Activated T-helper 9 cell treated with anti-CD3 and anti-CD28 coated beads, Interleukin-2, amount 50 U/mL, for 16 hours (primary cell): ENCODE results near the gene LRRC8A.
"Not testable (repeated sequence)": the region's sequence is repeated elsewhere in the genome, so short reads cannot be mapped to it uniquely, and the experiment has no call there.

Experiments used
- DNase-seq: peaks from one replicate; pipeline ENCODE4 v3.0.0-alpha.2; 2020; ENCODE audit warnings: low read depth

Gene LRRC8A

GRCh38 chr9:128870128-128870940 lies 11.6 kb upstream of the LRRC8A start:
- DNase-seq = no peak

DNA sequence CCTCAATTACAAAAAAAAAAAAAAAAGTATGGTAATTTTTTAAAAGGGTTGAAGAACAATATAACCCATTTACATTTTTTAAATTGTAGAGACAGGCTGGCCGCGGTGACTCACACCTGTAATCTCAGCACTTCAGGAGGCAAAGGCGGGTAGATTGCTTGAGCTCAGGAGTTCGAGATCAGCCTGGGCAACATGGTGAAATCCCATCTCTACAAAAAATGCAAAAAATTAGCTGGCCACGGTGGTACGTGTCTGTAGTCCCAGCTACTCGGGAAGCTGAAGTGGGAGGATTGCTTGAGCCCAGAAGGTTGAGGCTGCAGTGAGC lies 11.0 kb upstream of the LRRC8A start:
- DNase-seq = not testable (repeated sequence)

DNA sequence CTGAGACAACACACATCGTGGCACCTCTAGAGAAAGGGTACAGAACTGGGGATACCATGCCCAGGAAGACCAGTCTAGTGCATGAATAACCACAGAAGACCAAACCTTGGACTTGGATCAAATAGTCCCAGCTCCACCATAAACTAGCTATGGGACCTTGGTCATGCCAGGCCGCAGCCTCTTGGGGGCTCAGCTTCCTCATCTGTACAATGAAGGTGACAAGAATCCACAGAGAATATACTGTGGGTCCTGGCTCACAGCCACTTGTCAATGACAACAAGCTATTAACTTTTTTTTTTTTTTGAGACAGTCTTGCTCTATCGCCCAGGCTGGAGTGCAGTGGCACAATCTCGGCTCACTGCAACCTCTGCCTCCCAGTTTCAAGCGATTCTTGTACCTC lies 4.1 kb upstream of the LRRC8A start:
- DNase-seq = no peak

- DNase-seq = no peak
These were observed 1.0 kb downstream of the LRRC8A start for GRCh38 chr9:128882677-128883603.

DNA sequence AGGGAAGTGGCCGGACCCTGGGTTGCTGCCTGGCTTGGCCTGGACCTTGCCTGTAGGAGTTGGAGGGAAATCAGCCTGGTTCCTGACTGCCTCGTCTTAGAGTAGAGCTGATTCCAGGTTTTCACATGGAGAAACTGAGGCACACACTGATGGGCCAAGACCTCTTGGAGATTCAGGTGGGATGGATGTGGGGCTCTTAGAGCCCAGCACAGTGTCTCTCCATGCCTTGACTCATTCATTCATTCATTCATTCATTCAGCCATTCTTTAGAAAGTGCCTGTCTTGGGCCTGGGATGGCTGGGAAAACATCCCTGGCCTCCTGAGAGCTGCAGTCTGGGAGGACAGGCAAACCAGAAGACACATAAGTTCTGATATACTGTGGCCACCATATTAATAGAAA lies 2.2 kb downstream of the LRRC8A start:
- no peak for DNase-seq

DNA sequence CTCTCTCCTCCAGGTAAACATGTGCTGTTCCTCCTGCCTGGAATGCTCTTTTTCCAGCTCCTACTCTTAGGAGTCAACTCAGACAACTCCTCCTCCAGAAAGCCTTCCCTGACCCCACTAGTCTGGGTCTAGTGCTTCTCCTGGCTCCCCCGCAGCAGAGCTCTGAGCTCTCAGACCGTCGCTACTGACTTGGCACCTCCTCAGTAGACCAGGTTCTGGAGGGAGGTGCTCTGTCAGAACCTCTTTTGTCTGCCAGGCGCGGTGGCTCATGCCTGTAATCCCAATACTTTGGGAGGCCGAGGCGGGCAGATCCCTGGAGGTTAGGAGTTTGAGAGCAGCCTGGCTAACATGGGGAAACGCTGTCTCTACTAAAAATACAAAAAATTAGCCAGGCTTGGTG lies 3.4 kb downstream of the LRRC8A start:
- DNase-seq = no peak

- no peak for DNase-seq
These were observed 3.9 kb downstream of the LRRC8A start for GRCh38 chr9:128885798-128886197.

- DNase-seq = no peak
These were observed 4.4 kb downstream of the LRRC8A start for GRCh38 chr9:128886211-128886891.

GRCh38 chr9:128887049-128887448 lies 5.1 kb downstream of the LRRC8A start:
- DNase-seq = no peak

DNA sequence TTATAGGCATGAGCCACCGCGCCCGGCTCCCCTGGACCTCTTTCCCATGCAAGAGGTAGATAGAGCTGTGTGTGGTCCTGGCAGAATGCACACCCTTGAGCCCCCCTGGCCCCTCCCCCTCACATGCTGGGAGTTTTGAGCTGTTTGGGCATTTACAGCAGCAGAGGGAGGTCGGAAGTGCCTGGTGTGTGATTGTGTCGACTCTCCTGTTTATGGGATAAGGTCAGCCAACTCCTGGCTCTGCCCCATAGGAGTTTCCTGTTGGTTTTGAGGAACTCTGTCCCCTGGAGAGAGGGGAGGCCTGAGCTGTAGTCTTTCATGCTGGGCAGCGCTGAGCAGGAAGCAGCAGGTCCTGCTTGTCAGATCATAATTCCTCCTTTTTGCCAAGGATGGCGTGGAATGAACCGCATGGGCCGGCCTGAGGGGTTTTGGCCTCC lies 6.0 kb downstream of the LRRC8A start:
- DNase-seq = no peak

GRCh38 chr9:128891321-128892220 lies 9.6 kb downstream of the LRRC8A start:
- DNase-seq = no peak

DNA sequence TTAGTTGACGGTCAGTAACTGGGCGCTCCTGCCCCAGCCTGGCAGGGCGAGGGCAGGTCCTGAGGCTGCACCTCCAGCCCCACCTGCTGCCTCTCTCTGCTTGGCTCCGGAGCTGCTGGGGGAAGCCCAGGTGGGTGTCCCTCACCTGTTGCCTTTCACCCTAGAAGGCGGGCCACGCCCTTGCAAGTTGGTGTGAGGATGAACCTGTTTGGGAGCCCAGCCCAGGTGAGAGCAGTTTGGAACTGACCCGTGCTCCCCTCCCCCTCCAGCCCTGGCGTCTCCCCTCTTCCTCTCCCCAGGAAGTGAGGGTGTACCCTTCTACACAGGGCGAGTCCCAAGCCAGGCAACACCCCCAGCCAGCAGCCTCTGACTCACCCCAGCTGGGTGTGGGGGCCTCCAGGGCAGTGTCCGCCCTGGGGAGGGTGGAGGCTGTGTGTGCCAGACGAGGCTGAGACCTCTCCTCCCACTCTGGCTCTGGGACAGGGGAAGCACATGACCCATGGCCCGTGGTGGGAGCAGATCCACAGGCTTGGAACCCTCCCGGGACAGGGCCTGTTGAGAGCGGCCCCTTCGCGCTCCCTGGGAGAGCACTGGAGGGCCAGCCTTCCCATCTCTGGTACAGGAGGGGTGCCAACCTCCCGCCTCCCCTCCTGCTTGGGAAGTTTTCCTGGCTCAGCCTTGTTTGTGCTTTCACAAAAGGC lies 10.4 kb downstream of the LRRC8A start:
- DNase-seq = no peak

- DNase-seq = no peak
These were observed 11.4 kb downstream of the LRRC8A start for GRCh38 chr9:128893354-128893753.

DNA sequence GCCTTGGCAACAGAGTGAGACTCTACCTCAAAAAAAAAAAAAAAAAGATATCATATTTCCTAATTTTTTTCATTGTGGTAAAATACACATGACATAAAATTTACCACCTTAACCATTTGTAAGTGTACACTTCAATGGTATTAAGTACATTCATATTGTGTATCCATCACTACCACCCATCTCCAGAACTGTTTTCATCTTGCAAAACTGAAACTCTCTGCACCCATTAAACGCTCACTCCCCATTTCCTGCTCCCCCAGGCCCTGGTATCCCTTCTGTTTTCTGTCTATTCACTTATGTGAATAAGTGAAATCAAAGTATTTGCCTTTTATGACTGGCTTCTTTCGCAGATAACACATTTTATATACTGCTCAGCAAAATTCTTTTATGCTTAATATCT lies 12.8 kb downstream of the LRRC8A start:
- DNase-seq = no peak

DNA sequence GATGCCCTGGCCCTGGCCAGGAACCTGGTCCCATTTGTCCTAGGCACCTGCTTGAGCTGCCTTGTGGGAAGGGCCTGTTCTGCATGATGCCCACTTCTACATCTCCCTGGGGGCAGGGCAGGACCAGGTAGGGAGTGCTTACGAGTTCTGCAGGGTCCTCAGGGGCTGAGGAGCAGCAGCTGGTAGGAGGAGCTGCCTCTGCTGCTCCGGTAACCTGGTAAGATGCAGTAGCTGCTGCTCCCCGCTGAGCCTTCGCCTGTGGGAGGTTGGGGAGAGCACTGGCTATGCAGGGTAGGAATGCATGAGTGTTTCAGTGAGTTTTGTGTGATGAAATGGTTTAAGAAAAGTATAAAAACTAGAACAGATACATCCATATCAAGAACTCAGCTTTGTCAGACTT lies 13.6 kb downstream of the LRRC8A start:
- DNase-seq = no peak

DNA sequence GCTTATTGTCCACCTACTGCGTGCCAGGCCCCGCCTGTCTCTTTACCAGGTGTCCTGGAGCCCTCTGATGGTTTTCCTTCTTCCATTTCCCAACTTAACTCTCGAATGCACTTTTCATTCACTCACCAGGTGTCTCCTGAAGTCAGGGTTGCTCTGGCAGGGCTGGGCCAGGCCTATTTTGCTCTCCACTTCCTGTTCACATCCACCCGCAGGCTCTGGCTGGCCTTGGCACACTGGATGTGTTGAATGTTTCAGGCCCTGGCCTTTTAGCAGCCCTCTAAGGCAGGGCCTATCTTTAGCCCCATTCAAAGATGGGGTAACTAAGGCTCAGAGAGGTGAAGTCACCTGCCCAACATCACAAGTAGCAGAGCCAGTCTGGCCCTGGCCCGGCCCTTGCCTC lies 16.4 kb downstream of the LRRC8A start:
- no peak for DNase-seq

DNA sequence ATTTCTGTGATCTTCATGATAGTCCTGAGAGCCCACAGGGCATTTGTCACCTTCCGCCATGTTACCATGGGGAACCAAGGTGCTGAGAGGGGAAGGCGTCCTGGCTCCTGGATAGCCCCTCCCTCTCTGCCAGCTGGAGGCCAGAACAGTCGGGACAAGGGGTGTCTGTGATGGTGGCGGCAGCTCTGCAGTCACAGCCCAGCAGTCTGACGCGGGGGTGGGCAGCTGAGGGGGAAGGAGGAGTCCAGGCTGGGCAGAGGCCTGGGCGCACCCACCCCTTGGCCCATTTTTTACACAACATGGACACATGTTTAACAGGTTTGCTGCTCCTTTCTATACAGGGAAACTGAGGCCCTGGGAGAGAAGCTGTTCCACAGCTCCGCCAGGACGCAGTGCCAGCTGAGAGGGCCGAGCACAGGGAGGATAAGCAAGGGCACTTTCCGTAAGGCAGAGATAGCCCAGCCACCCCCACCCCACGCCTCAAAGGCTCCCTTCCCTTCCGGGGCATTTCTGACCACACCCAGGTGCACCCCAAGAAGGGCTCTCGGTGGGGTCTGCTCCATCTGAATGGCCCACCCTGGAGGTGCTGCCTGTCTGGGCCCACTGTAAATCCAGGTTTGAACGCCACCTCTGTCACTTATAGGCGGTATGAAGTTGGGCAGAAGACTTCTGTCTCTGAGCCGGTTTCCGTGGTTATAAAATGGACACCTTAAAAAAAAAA lies 17.1 kb downstream of the LRRC8A start:
- no peak for DNase-seq

DNA sequence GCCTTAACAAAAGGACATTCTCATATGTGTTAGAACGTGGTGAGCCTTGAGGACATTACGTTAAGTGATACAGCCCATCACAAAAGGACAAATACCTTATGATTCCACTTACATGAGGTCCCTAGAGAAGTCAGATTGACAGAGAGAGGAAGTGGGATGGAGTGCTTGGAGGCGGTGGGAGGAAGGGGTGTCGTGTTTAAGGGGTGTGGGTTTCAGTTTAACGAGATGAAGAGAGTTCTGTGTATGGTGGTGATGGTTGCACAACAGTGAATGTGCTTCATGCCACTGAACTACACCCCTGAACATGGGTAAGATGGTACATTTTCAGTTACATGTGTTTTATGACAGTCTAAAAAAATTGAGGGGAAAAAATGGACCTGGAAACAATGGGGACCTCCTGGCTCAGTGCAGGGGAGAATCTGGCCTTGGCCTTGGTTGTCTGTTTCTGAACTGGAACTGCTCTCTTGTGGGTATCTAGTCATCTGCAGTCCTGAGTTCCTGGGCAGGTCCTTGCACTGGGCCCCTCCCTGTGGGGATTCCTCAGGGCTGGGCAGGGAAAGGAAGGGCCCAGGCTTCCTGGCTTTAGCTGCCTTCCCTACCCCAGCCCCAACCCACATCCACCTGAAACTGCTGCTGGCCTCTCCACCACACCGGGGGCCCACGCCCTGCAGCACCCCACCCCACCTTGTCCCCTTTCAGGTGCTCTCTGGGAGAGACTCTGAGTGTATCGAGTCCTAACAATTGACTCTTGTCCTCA lies 17.8 kb downstream of the LRRC8A start:
- DNase-seq = no peak

DNA sequence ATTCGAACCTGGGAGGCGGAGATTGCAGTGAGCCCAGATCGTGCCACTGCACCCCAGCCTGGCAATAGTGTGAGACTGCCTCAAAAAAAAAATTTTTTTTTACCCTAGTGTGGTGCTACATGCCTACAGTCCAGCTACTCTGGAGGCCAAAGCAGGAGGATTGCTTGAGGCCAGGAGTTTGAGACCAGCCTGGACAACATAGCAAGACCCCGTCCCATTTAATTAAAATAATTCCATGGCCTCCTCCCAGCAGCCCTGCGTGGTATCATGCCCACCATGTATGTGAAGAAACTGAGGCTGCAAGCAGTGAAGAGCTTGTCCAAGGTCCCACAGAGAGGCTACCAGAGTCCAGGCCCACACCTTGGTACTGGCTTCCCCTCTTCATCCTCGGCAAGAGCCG lies 19.4 kb downstream of the LRRC8A start:
- no peak for DNase-seq

- no peak for DNase-seq
These were observed 19.9 kb downstream of the LRRC8A start for GRCh38 chr9:128901822-128902221.
